MCF 10A (cell line): Measurements from ENCODE around the gene SMARCC2. TPM values are rescaled to one million over a fixed set of nuclear protein-coding genes. Genes with fewer than 3 reads are reported as not detected.
"Not testable (repeated sequence)": the region's sequence is repeated elsewhere in the genome, so short reads cannot be mapped to it uniquely, and the experiment has no call there.

Experiments
- BruUV-seq: library from RNA; stranded (reverse); fragments of 400-500 nt; replicated peaks from 2 replicates; lab custom pipeline; 2021; lab: Mats Ljungman, UMichigan
- CTCF ChIA-PET: fragments of 300-600 bp; sonication (Branson Sonifier 250); formaldehyde crosslinking; extraction: SDS; loops from one replicate; lab custom pipeline; 2021; ENCODE audit warnings: antibody characterized with exemption, inconsistent platforms; lab: Yijun Ruan, JAX
- POLR2A ChIA-PET: fragments of 300-600, 350-650 bp; sonication (Branson Sonifier 250); formaldehyde crosslinking; extraction: SDS; loops from one replicate; lab custom pipeline; 2020; ENCODE audit warnings: antibody characterized with exemption, inconsistent platforms; lab: Yijun Ruan, JAX
- DNase-seq: peaks from one replicate; pipeline ENCODE4 v3.0.0-alpha.2; 2018; ENCODE audit not compliant: unreplicated experiment
- H3K27ac Mint-ChIP-seq: one replicate; pipeline ENCODE4 v1.8.0; 2022; ENCODE audit warnings: mild to moderate bottlenecking, low read depth, mixed read lengths; ENCODE audit not compliant: unreplicated experiment
- H3K27me3 Mint-ChIP-seq: one replicate; pipeline ENCODE4 v1.8.0; 2022; ENCODE audit warnings: mixed read lengths; ENCODE audit not compliant: insufficient read depth, unreplicated experiment
- H3K36me3 Mint-ChIP-seq: one replicate; pipeline ENCODE4 v1.8.0; 2022; ENCODE audit warnings: mild to moderate bottlenecking, moderate library complexity, mixed read lengths; ENCODE audit not compliant: insufficient read depth, unreplicated experiment
- H3K4me1 Mint-ChIP-seq: one replicate; pipeline ENCODE4 v1.8.0; 2022; ENCODE audit warnings: mixed read lengths; ENCODE audit not compliant: insufficient read depth, unreplicated experiment
- H3K4me3 Mint-ChIP-seq: one replicate; pipeline ENCODE4 v1.8.0; 2022; ENCODE audit warnings: mild to moderate bottlenecking, moderate library complexity, mixed read lengths; ENCODE audit not compliant: unreplicated experiment
- H3K9me3 Mint-ChIP-seq: one replicate; pipeline ENCODE4 v1.8.0; 2022; ENCODE audit warnings: mixed read lengths; ENCODE audit not compliant: unreplicated experiment
- CTCF ChIP-seq: fragments of 200-600 bp; IDR thresholded peaks from one replicate; pipeline ENCODE4 v1.8.0; 2022; ENCODE audit warnings: antibody characterized with exemption, mild to moderate bottlenecking; ENCODE audit not compliant: unreplicated experiment
- intact Hi-C: fragments of 100-400 bp; cut with micrococcal nuclease; formaldehyde crosslinking; loops from 2 replicates; pipeline ENCODE4 v1.14.1; 2022
- total RNA-seq: library from RNA; stranded (reverse); gene quantifications from 2 replicates; pipeline ENCODE4 v1.2.3, GENCODE V29; 2022

SMARCC2 gene
- total RNA-seq, 1 experiment from 2014 or later: 52.1 TPM

GRCh38 chr12:56158029-56158925, 31.0 kb downstream of the SMARCC2 start, which contains the start of gene MYL6:
Gene MYL6 (plus strand): TSS chr12:56158359. CDS start chr12:56158402, 43 bp downstream.
- intact Hi-C loops: no loop called here
- H3K4me1 Mint-ChIP-seq: peaks cover 35% of the 10 kb centered on the region

GRCh38 chr12:56157201-56158028, 31.9 kb downstream of the SMARCC2 start:
- Mint-ChIP-seq H3K36me3 (peaks cover 57% of the 10 kb centered on the region), H3K9me3 (no peaks in the 10 kb centered on the region), H3K4me3 (peak overlapping the region; percentile 97), H3K27ac (peak overlapping the region; percentile 100), H3K4me1 (peaks cover 38% of the 10 kb centered on the region), H3K27me3 (no peaks in the 10 kb centered on the region)
- peak; percentile 56 for TF ChIP-seq CTCF
- ChIA-PET POLR2A (interaction anchor here (0.6 to 7.6 kb wide), 16 partner anchors 8 to 419 kb away, joined by 3 to 146 read pairs (median 8); partner anchors contain the start of genes ESYT1, RNF41, RPL41 and SMARCC2), CTCF (interaction anchor here (0.6 to 2.6 kb wide), 3 partner anchors 38 to 47 kb away, joined by 4 to 30 read pairs (median 19); partner anchors contain the start of gene ZC3H10)
- BruUV-seq: no TSS peak
- intact Hi-C loops: loop anchor here (1.0 kb wide), 1 partner anchor 31 kb away; no protein-coding TSS in a partner anchor
- DNase-seq: peak; percentile 80

More at GRCh38 chr12:56158029-56158925, 31.0 kb downstream of the SMARCC2 start, which contains the start of gene MYL6:
- H3K27me3 Mint-ChIP-seq: no peaks in the 10 kb centered on the region
- TF ChIP-seq CTCF: no peak
- H3K27ac Mint-ChIP-seq: peak within 1 kb of the TSS; percentile 100
- ChIA-PET CTCF (interaction anchor here (0.6 to 6.1 kb wide), 5 partner anchors 30 to 111 kb away, joined by 4 to 36 read pairs (median 15); partner anchors contain the start of genes SMARCC2 and ZC3H10), POLR2A (interaction anchor here (0.6 to 7.6 kb wide), 24 partner anchors 8 to 478 kb away, joined by 3 to 146 read pairs (median 6); partner anchors contain the start of genes COQ10A, ESYT1, PA2G4 and RNF41)
- peak; percentile 98 for DNase-seq
- peaks cover 65% of the 10 kb centered on the region for H3K36me3 Mint-ChIP-seq
- BruUV-seq: no TSS peak
- H3K9me3 Mint-ChIP-seq: no peaks in the 10 kb centered on the region
- peak within 1 kb of the TSS; percentile 97 for H3K4me3 Mint-ChIP-seq

GRCh38 chr12:56156464-56157200, 32.7 kb downstream of the SMARCC2 start:
- ChIA-PET CTCF (interaction anchor here (1.8 to 2.4 kb wide), 2 partner anchors 33 to 37 kb away, joined by 4 to 19 read pairs; partner anchors contain the start of gene ZC3H10), POLR2A (interaction anchor here (0.6 to 3.5 kb wide), 6 partner anchors 8 to 189 kb away, joined by 3 to 15 read pairs (median 4); partner anchors contain the start of genes ESYT1 and ZC3H10)
- not testable (repeated sequence) for DNase-seq, BruUV-seq, H3K27me3 Mint-ChIP-seq, H3K9me3 Mint-ChIP-seq
- H3K4me1 Mint-ChIP-seq: peaks cover 39% of the 10 kb centered on the region
- H3K27ac Mint-ChIP-seq: peak overlapping the region; percentile 100
- peaks cover 49% of the 10 kb centered on the region for H3K36me3 Mint-ChIP-seq
- peak overlapping the region; percentile 97 for H3K4me3 Mint-ChIP-seq
- intact Hi-C loops: loop anchor here (1.0 kb wide), 1 partner anchor 30 kb away; no protein-coding TSS in a partner anchor
